Liver (tissue), 3 donors: Measurements from ENCODE around the gene C1R.

Experiments
- ATF3 ChIP-seq: IDR thresholded peaks from 2 replicates; pipeline ENCODE4 v1.6.1; 2016; ENCODE audit warnings: antibody characterized with exemption
- CTCF ChIP-seq: fragments of 150-350 bp; IDR thresholded peaks from 2 replicates; pipeline ENCODE4 v1.5.1; 2017; ENCODE audit warnings: improper control_type of control experiment, low read depth, low read length; ENCODE audit not compliant: missing input control
- JUND ChIP-seq, 2 donors: IDR thresholded peaks; 2 replicates each; pipeline ENCODE4 v1.6.1; 2016; ENCODE audit warnings: antibody characterized with exemption in 2 of 2
- RAD21 ChIP-seq, 2 donors: IDR thresholded peaks; 2 replicates each; pipeline ENCODE4 v1.6.1; 2016; ENCODE audit warnings: antibody characterized with exemption in 2 of 2, mild to moderate bottlenecking in 2 of 2
- SP1 ChIP-seq: IDR thresholded peaks from 2 replicates; pipeline ENCODE4 v1.6.1; 2018; ENCODE audit warnings: antibody characterized with exemption, mild to moderate bottlenecking
- YY1 ChIP-seq: IDR thresholded peaks from 2 replicates; pipeline ENCODE4 v1.6.1; 2016; ENCODE audit warnings: antibody characterized with exemption, mild to moderate bottlenecking
- donor health status: healthy.
- donor health status: healthy.

GRCh38 chr12:7118881-7119280 lies 26.6 kb upstream of the C1R start:
- TF ChIP-seq CTCF (no peak), YY1 (no peak), SP1 (no peak), RAD21 (IDR thresholded peaks at IDR 0.05) (no peak), JUND (IDR thresholded peaks at IDR 0.05) (no peak), ATF3 (no peak)
